HG03439 (cell line): ENCODE measurements around the gene LMNB1.
"Not testable (repeated sequence)": the region's sequence is repeated elsewhere in the genome, so short reads cannot be mapped to it uniquely, and the experiment has no call there.

ENCODE experiments used
- ATAC-seq: cut with Tn5 transposase; IDR thresholded peaks from one replicate; pipeline ENCODE4 v1.9.1; 2021; ENCODE audit warnings: mild to moderate bottlenecking, moderate library complexity; ENCODE audit not compliant: unreplicated experiment

LMNB1 gene, protein sequence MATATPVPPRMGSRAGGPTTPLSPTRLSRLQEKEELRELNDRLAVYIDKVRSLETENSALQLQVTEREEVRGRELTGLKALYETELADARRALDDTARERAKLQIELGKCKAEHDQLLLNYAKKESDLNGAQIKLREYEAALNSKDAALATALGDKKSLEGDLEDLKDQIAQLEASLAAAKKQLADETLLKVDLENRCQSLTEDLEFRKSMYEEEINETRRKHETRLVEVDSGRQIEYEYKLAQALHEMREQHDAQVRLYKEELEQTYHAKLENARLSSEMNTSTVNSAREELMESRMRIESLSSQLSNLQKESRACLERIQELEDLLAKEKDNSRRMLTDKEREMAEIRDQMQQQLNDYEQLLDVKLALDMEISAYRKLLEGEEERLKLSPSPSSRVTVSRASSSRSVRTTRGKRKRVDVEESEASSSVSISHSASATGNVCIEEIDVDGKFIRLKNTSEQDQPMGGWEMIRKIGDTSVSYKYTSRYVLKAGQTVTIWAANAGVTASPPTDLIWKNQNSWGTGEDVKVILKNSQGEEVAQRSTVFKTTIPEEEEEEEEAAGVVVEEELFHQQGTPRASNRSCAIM

DNA sequence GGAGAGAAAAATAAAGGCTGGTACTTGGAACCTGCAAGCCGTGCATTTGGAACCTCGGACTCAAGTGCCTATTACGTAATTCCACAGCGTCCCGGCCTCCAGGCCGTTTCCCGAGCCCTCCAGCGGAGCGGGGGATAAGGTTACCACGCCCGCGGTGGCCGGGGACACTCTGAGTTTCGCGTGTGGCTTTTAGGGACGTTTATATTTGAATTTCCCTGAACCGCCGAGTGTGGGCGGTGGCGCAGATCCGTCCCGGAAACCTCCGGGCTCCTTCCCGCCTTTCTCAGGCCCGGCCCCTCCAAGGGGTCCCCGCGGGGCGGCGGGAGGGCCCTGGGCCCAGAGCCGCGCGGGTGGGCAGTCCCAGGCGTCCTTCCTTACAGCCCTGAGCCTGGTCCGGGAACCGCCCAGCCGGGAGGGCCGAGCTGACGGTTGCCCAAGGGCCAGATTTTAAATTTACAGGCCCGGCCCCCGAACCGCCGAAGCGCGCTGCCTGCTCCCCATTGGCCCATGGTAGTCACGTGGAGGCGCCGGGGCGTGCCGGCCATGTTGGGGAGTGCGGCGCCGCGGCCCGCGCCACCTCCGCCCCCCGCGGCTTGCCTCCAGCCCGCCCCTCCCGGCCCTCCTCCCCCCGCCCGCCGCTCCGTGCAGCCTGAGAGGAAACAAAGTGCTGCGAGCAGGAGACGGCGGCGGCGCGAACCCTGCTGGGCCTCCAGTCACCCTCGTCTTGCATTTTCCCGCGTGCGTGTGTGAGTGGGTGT lies at the start of gene LMNB1:
TSS of gene LMNB1 (plus strand) at position 638 of the 758 bp plus-strand sequence. CDS start 373 bp downstream, outside the sequence.
- peak; percentile 67 for ATAC-seq

DNA sequence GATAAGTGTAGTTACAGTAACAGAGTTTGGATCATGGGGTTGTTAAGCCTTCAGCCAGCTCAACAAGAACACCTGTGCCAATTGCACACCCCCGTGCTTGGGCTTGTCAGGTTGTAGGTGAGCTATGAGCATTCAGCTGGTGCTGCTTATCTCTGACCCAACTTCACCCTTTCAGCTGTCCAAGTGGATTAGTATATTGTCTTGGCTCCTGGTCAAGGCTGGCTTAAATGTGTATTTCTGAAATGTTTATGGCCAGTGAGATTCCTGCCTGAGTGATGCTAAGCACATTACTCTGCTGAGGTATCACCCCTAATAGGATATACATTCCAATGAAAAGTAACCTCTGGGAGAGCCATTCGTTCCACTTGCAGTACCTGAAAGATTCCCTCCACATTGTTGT lies 44.2 kb upstream of the LMNB1 start:
- ATAC-seq, result no peak

DNA sequence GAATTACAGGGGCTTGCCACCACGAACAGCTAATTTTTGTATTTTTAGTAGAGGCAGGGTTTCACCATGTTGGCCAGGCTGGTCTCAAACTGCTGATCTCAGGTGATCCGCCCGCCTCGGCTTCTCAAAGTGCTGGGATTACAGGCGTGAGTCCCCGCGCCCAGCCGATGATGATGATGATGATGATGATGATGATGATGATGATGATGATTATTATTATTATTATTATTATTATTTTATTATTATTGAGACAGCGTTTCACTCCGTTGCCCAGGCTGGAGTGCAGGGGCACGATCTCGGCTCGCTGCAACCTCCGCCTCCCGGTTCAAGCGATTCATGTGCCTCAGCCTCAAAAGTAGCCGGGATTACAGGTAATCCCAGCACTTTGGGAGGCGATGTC lies 42.4 kb upstream of the LMNB1 start:
- ATAC-seq, result not testable (repeated sequence)

DNA sequence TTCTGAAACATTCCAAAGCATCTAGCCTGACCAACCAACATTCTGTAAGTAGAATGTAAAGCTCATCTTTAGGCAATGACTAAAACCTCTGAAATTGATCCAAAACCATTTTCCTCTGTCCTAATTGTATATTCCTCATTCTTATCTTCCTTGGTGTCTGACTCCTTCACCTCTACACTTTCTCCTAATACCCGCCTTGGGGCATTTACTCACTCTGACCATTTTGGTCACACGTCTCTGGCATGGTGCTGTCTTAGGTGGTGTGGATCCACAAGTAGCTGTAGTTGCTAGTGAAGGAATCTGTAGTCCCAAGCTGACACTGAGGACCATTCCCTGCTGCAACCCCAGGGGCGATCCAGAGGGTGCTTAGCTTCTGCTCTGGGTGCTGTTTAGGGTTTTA lies 40.8 kb upstream of the LMNB1 start:
- no peak for ATAC-seq

DNA sequence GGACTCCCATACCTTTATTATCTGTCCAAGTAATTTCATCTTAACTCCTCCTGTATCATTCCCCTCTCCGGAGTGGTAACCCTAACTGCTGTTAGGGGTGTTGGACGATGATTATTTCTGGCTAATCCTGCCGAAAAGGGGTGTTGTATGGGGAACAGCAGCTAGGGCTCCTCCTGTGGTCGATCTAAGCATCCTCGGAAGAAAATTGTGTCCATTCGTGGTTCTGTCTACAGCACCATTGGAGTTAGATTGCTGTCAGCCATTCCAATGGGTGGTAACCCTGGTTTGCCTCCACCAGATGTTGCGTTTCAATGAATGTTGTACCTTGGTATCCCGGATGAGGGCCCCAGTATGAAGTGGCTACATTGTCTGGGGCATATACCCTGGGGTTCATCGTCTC lies 35.6 kb upstream of the LMNB1 start:
- ATAC-seq, result no peak

DNA sequence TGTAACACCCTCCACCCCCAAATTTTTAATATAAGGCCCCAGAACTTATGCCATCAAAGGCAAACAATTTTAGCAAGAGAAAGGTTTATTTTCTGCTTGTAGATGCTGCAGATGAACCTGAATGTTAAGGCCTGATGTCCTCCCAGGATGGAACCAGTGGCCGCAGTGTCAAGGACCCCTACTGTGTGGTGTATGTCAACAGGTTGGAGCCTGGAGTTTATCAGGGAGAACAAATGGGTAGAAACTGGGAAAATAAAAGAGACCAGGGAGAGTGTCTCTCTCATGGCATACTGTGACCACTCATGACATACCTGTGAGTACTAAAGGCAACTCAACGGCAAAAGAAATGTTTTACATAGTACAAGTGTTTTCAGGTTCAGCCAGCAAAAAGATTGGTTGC lies 34.5 kb upstream of the LMNB1 start:
- ATAC-seq, result no peak

DNA sequence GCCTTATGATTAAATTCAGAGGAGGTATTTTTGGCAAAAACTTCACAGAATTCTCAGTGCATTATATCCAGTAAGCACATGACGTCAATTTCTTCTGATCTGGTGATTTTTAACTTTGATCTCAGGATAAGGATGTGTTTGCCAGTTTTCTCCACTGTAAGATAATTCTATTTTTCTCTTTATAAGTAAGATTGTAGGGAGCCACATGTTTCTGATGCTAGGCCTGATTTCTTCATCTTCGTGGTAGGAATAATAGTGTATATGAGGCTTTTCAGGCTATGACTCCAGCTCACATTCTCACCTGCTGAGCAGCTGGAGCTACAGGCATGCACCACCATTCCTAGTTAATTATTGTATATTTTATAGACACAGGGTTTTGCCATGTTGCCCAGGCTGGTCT lies 32.1 kb upstream of the LMNB1 start:
- no peak for ATAC-seq

DNA sequence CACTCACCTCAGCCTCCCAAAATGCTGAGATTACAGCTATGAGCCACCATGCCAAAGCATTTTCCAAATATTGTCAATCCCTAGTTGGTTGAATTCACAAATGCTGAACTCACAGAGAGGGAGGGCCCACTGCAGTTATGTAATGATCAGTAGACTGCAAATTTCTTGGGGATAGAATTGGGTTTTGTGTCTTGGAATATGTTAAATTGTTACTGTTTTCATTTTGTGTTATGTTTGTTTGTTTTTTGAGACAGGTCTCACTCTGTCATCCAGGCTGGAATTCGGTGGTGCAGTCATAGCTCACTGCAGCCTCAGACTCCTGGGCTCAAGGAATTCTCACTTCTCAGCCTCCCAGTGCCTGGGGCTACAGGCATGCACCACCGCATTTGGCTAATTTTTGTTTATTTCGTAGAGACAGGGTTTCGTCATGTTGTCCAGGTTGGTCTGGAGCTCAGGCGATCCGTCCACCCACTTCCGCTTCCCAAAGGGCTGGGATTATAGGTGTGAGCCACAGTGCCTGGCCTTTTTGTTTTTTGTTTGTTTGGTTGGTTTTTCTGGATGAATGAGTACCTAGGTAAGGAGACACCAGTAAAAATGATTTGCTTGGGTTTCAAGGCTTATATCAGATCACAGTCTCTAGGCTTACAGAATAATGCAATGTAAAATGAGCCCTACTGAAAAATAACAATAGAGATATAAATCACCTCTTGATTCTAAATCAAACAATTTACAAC lies 31.5 kb upstream of the LMNB1 start:
- ATAC-seq, result no peak

DNA sequence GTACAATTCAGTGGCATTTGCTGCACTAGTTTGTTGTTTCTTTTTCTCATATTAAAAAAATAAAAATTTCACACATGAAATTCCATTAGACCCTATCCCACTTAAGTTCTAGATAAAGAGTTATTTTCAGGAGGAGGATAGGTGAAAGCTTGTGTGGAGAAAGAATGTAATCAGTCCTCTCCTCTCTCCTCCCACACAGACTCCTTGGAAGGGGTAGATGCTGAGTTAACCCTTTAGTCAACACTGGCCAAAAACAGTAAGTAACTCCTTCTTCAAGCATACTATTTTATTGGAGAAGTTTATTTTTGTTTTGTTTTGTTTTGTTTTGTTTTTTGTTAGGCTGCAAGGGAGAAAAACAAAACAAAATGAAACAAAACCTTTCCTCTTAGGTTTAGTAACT lies 30.6 kb upstream of the LMNB1 start:
- ATAC-seq, result no peak

DNA sequence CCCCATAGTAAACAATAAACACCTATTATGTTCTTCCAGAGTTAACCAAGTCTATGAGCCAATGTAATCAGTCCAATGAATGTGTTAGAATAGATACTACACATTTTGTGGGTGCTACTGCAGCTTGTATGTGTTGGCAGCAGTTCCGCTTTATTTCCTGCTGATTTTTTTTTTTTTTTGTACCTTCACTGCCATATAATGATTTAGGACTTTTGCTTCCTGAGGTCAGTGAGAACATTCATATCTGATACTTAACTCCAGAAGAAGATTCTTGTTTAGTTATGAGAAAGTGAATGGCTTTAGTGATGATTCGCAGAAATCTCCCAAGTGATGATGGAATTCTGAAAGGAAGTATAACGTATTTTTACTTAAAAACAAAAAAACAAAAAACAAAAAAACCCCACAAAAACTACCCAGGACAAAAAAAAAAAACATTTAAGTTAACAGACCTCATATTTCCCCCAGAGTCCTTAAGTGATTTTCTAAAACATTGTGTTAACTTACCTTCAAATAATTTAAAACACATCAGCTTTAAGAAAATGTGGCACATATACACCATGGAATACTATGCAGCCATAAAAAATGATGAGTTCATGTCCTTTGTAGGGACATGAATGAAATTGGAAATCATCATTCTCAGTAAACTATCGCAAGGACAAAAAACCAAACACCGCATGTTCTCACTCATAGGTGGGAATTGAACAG lies 24.7 kb upstream of the LMNB1 start:
- no peak for ATAC-seq

DNA sequence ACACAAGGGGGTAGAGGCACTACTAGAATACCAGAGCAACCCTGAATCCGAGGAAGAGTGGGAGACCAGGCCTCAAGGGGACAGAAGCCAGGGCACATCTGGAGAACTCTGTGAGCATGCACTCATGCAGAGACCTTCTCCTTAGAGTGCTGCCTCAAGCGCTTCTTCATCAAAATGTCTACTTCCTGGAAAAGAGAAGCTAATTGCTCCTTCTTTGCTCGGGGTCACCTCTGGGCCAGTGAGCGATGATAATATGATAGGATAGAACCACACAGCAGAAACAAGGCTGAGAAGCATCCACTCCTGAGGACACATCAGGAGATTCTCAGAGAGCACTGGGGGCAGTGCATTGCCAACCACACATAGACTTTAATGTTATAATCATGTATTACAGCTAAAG lies 23.7 kb upstream of the LMNB1 start:
- ATAC-seq, result no peak

DNA sequence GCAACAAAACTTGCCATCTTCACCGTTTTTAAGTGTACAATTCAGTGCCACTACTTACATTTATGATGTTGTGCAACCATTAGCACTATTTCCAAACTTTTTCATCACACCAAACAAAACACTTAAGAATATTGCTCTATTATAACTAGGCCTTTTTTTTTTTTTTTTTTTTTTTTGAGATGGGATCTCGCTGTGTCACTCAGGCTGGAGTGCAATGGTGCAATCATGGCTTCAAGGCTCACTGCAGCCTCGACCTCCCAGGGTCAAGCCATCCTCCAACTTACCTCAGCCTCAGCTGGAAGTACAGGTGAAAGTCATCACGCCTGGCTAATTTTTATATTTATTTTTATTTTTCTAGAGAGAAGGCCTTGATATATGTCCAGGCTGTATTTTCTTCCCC lies 22.3 kb upstream of the LMNB1 start:
- no peak for ATAC-seq

DNA sequence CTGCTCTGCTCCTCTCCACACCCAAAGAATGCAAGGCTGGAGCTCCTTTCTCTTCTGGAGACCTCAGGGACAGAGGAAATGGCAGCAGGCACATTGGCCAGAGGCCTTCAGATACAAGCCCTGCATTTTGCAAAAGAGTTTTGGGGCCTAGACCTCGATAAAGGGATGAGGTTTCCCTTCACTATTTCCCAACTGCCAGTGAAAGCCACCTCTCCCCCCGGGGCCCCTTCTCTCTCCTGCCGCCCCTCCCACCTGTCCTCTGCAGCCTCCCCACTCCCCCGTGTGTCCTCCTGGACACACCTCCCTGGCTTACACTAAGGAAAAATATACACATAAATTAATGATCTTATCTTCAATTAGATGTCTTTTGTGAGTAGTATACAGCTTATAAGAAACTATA lies 21.3 kb upstream of the LMNB1 start:
- no peak for ATAC-seq

DNA sequence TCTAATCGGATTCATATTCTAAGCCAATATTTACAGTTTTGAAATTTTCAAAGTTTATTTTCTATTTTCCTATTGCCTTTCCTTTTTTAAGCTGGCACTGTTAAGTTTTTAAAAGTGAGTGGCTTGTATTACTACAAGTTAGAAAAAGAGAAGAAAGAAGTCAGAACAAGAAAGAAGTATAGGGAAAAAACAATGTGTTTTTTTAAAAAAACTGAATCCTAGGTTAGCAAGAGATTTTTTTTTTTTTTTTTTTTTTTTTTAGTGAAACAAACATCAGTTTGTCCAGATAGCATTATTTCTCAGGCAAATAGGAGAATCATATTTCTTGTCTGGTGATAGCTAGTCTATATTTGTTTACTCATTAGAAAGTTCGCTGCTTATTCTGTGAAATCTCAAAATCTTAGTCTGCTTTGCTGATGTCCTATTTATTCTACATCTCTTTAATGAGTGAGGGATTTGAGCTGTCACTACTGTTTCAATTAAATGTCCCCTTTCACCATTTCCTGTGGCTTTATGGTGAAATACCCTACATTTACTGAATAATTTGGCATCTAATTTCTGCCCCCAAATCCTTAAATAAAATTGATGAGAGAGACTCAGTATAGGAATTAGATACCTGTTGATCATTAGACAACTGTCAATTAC lies 19.1 kb upstream of the LMNB1 start:
- ATAC-seq, result no peak

DNA sequence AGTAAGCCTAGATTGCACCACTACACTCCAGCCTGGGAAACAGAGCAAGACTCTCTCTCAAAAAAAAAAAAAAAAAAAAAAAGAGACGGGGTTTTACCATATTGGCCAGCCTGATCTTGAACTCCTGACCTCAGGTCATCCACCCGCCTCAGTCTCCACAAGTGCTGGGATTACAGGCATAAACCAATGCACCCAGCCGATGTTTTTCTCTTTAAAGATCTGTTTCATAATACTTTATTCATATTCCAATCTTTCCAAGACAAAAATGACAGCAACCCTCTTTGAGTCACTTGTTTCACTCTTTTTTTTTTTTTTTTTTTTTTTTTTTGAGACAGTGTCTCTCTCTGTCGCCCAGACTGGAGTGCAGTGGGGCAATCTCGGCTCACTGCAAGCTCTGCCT lies 13.6 kb upstream of the LMNB1 start:
- ATAC-seq, result no peak

DNA sequence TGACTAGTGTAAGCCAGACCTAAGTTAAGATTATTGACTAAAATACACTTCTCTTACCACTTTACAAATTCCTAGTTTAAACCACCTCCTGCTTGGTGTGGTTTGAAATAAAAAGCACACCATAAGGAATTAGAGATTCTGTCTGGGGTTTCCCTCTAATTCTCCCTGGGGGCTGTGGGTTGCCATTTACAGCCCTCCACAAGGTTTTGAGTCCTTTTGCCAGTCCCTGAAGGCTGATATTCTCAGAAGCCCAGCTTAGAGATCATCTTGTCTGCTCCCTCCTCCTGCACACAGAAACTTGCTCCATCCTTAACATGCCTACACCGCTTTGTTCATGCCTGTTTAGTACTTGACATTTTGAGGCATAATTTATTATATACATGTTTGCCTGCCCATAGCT lies 7.2 kb upstream of the LMNB1 start:
- no peak for ATAC-seq

DNA sequence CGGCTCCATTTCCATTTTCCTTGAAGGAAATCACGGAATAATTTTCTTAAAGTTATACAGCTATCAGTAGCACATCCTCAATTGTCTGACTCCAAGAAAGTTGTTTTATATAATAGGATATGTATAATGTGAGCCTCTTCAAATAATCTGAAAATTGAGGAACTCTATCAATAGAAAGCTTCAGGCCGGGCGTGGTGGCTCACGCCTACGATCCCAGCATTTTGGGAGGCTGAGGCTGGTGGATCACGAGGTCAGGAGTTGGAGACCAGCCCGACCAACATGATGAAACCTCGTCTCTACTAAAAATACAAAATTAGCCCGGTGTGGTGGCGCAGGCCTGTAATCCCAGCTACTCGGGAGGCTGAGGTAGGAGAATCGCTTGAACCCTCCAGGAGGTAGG lies 3.4 kb upstream of the LMNB1 start:
- not testable (repeated sequence) for ATAC-seq

DNA sequence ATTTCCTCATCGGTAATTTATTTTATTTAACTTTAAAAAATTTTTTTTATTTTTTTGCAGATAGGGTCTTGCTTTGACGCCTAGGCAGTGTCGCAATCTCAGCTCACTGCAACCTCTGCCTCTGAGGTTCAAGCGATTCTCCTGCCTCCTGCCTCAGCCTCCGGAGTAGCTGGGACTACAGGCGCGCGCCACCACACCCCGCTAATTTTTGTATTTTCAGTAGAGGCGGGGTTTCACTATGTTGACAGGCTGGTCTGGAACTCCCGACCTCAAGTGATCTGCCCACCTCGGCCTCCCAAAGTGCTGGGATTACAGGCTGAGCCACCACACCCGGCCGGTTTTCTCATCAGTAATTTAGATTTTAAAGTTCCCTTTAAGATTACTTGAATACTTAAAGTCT lies 2.3 kb upstream of the LMNB1 start:
- ATAC-seq, result not testable (repeated sequence)

DNA sequence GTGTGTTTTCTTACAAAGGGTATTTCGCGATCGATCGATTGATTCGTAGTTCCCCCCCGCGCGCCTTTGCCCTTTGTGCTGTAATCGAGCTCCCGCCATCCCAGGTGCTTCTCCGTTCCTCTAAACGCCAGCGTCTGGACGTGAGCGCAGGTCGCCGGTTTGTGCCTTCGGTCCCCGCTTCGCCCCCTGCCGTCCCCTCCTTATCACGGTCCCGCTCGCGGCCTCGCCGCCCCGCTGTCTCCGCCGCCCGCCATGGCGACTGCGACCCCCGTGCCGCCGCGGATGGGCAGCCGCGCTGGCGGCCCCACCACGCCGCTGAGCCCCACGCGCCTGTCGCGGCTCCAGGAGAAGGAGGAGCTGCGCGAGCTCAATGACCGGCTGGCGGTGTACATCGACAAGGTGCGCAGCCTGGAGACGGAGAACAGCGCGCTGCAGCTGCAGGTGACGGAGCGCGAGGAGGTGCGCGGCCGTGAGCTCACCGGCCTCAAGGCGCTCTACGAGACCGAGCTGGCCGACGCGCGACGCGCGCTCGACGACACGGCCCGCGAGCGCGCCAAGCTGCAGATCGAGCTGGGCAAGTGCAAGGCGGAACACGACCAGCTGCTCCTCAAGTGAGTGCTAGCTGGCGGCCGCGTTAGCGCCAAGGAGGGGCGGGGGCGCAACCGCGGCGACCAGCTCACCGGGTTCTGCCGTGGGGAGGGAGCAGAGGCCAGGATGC lies 480 bp downstream of the LMNB1 start:
- peak; percentile 10 for ATAC-seq
